Measurements from ENCODE around the gene ZNF646.

GRCh38 chr16:31085411-31085810 is 11.2 kb downstream of the ZNF646 start:
- TF ChIP-seq, protein P1, sequence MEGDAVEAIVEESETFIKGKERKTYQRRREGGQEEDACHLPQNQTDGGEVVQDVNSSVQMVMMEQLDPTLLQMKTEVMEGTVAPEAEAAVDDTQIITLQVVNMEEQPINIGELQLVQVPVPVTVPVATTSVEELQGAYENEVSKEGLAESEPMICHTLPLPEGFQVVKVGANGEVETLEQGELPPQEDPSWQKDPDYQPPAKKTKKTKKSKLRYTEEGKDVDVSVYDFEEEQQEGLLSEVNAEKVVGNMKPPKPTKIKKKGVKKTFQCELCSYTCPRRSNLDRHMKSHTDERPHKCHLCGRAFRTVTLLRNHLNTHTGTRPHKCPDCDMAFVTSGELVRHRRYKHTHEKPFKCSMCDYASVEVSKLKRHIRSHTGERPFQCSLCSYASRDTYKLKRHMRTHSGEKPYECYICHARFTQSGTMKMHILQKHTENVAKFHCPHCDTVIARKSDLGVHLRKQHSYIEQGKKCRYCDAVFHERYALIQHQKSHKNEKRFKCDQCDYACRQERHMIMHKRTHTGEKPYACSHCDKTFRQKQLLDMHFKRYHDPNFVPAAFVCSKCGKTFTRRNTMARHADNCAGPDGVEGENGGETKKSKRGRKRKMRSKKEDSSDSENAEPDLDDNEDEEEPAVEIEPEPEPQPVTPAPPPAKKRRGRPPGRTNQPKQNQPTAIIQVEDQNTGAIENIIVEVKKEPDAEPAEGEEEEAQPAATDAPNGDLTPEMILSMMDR (IDR thresholded peaks at IDR 0.05) = no peak
- TF ChIP-seq POLR2A (IDR thresholded peaks at IDR 0.05) (no peak), POLR2AphosphoS5 (IDR thresholded peaks at IDR 0.05; ENCODE audit: insufficient read depth in 1 of 2, low read depth in 1 of 2) (no peak)

Data from vagina (tissue), 2 donors.